ENCODE measurements around the gene GAREM1. TPM values are rescaled to one million over a fixed set of nuclear protein-coding genes. Genes with fewer than 3 reads are reported as not detected.

The GAREM1 gene
- total RNA-seq, 2 experiments from 2014 or later, result 0.18 TPM; not detected in 1

GRCh38 chr18:32446780-32447179, 23.9 kb downstream of the GAREM1 start:
- no peaks in the 10 kb centered on the region for H3K4me1 Mint-ChIP-seq
- no peak for DNase-seq
- no peaks in the 10 kb centered on the region for H3K9me3 Mint-ChIP-seq
- H3K4me3 Mint-ChIP-seq, result no peak overlapping the region
- H3K36me3 Mint-ChIP-seq (ENCODE audit: low read depth), result no peaks in the 10 kb centered on the region
- ChIA-PET POLR2A (no interaction called here), CTCF (no interaction called here)
- peaks cover 8% of the 10 kb centered on the region for H3K27me3 Mint-ChIP-seq
- H3K27ac Mint-ChIP-seq, result no peak overlapping the region

- ChIA-PET POLR2A (no interaction called here), CTCF (no interaction called here)
- Mint-ChIP-seq H3K4me3 (no peak overlapping the region), H3K27ac (no peak overlapping the region), H3K4me1 (no peaks in the 10 kb centered on the region), H3K36me3 (ENCODE audit: low read depth) (no peaks in the 10 kb centered on the region), H3K9me3 (no peaks in the 10 kb centered on the region), H3K27me3 (peaks cover 14% of the 10 kb centered on the region)
- no peak for DNase-seq
Observed at GRCh38 chr18:32445846-32446245, 24.8 kb downstream of the GAREM1 start.

GRCh38 chr18:32443706-32444215, 26.9 kb downstream of the GAREM1 start:
- Mint-ChIP-seq H3K36me3 (ENCODE audit: low read depth) (no peaks in the 10 kb centered on the region), H3K27ac (no peak overlapping the region), H3K4me3 (no peak overlapping the region), H3K4me1 (no peaks in the 10 kb centered on the region), H3K27me3 (peaks cover 14% of the 10 kb centered on the region), H3K9me3 (no peaks in the 10 kb centered on the region)
- ChIA-PET POLR2A (no interaction called here), CTCF (no interaction called here)
- no peak for DNase-seq

- H3K27me3 Mint-ChIP-seq, result peaks cover 14% of the 10 kb centered on the region
- ChIA-PET CTCF (no interaction called here), POLR2A (no interaction called here)
- H3K36me3 Mint-ChIP-seq (ENCODE audit: low read depth), result no peaks in the 10 kb centered on the region
- no peak for DNase-seq
- no peak overlapping the region for H3K4me3 Mint-ChIP-seq
- H3K9me3 Mint-ChIP-seq, result no peaks in the 10 kb centered on the region
- H3K27ac Mint-ChIP-seq, result no peak overlapping the region
- H3K4me1 Mint-ChIP-seq, result no peaks in the 10 kb centered on the region
Observed at GRCh38 chr18:32443033-32443705, 27.5 kb downstream of the GAREM1 start.

GRCh38 chr18:32442575-32442974, 28.1 kb downstream of the GAREM1 start:
- Mint-ChIP-seq H3K4me1 (no peaks in the 10 kb centered on the region), H3K9me3 (no peaks in the 10 kb centered on the region), H3K4me3 (no peak overlapping the region), H3K27ac (no peak overlapping the region), H3K36me3 (ENCODE audit: low read depth) (no peaks in the 10 kb centered on the region), H3K27me3 (peaks cover 14% of the 10 kb centered on the region)
- ChIA-PET POLR2A (no interaction called here), CTCF (no interaction called here)
- no peak for DNase-seq

- POLR2A ChIA-PET, result no interaction called here
- DNase-seq, result no peak
- Mint-ChIP-seq H3K4me3 (no peak overlapping the region), H3K4me1 (no peaks in the 10 kb centered on the region), H3K27me3 (peaks cover 14% of the 10 kb centered on the region), H3K27ac (no peak overlapping the region), H3K9me3 (no peaks in the 10 kb centered on the region), H3K36me3 (ENCODE audit: low read depth) (no peaks in the 10 kb centered on the region)
- CTCF ChIA-PET, result interaction anchor here (0.8 to 1.2 kb wide), 2 partner anchors 9 to 284 kb away, joined by 3 to 4 read pairs; no protein-coding TSS in a partner anchor
Observed at GRCh38 chr18:32441533-32441932, 29.1 kb downstream of the GAREM1 start.

GRCh38 chr18:32440518-32440917, 30.2 kb downstream of the GAREM1 start:
- H3K36me3 Mint-ChIP-seq (ENCODE audit: low read depth), result no peaks in the 10 kb centered on the region
- H3K27me3 Mint-ChIP-seq, result peaks cover 19% of the 10 kb centered on the region
- H3K9me3 Mint-ChIP-seq, result no peaks in the 10 kb centered on the region
- ChIA-PET POLR2A (no interaction called here), CTCF (interaction anchor here (1.2 kb wide), 1 partner anchor 111 kb away, joined by 4 read pairs; no protein-coding TSS in a partner anchor)
- H3K4me1 Mint-ChIP-seq, result no peaks in the 10 kb centered on the region
- no peak overlapping the region for H3K27ac Mint-ChIP-seq
- DNase-seq, result no peak
- no peak overlapping the region for H3K4me3 Mint-ChIP-seq

- no peak for DNase-seq
- H3K27me3 Mint-ChIP-seq, result peaks cover 19% of the 10 kb centered on the region
- no peaks in the 10 kb centered on the region for H3K36me3 Mint-ChIP-seq (ENCODE audit: low read depth)
- ChIA-PET POLR2A (no interaction called here), CTCF (interaction anchor here (0.7 to 1.2 kb wide), 3 partner anchors 30 to 122 kb away, joined by 3 to 4 read pairs (median 3); no protein-coding TSS in a partner anchor)
- H3K27ac Mint-ChIP-seq, result no peak overlapping the region
- H3K4me1 Mint-ChIP-seq, result no peaks in the 10 kb centered on the region
- no peak overlapping the region for H3K4me3 Mint-ChIP-seq
- no peaks in the 10 kb centered on the region for H3K9me3 Mint-ChIP-seq
Observed at GRCh38 chr18:32439802-32440201, 30.9 kb downstream of the GAREM1 start.

- CTCF ChIA-PET, result interaction anchor here (0.7 to 1.2 kb wide), 3 partner anchors 31 to 122 kb away, joined by 3 to 4 read pairs (median 3); no protein-coding TSS in a partner anchor
- Mint-ChIP-seq H3K4me1 (no peaks in the 10 kb centered on the region), H3K4me3 (no peak overlapping the region), H3K9me3 (no peaks in the 10 kb centered on the region), H3K27me3 (peaks cover 17% of the 10 kb centered on the region), H3K27ac (no peak overlapping the region), H3K36me3 (ENCODE audit: low read depth) (no peaks in the 10 kb centered on the region)
- no peak for DNase-seq
- POLR2A ChIA-PET, result no interaction called here
Observed at GRCh38 chr18:32439241-32439640, 31.4 kb downstream of the GAREM1 start.

- no peak for DNase-seq
- no peaks in the 10 kb centered on the region for H3K9me3 Mint-ChIP-seq
- no peaks in the 10 kb centered on the region for H3K4me1 Mint-ChIP-seq
- POLR2A ChIA-PET, result no interaction called here
- H3K27ac Mint-ChIP-seq, result no peak overlapping the region
- H3K4me3 Mint-ChIP-seq, result no peak overlapping the region
- no peaks in the 10 kb centered on the region for H3K36me3 Mint-ChIP-seq (ENCODE audit: low read depth)
- peaks cover 12% of the 10 kb centered on the region for H3K27me3 Mint-ChIP-seq
- CTCF ChIA-PET, result no interaction called here
Observed at GRCh38 chr18:32438173-32438572, 32.5 kb downstream of the GAREM1 start.

GRCh38 chr18:32437100-32437834, 33.4 kb downstream of the GAREM1 start:
- Mint-ChIP-seq H3K27me3 (peaks cover 16% of the 10 kb centered on the region), H3K9me3 (no peaks in the 10 kb centered on the region), H3K4me1 (no peaks in the 10 kb centered on the region), H3K36me3 (ENCODE audit: low read depth) (no peaks in the 10 kb centered on the region), H3K27ac (no peak overlapping the region), H3K4me3 (no peak overlapping the region)
- ChIA-PET POLR2A (no interaction called here), CTCF (no interaction called here)
- DNase-seq, result no peak

GRCh38 chr18:32435631-32436500, 34.8 kb downstream of the GAREM1 start:
- H3K4me3 Mint-ChIP-seq, result no peak overlapping the region
- no peaks in the 10 kb centered on the region for H3K4me1 Mint-ChIP-seq
- H3K27ac Mint-ChIP-seq, result no peak overlapping the region
- peaks cover 3% of the 10 kb centered on the region for H3K9me3 Mint-ChIP-seq
- peaks cover 10% of the 10 kb centered on the region for H3K27me3 Mint-ChIP-seq
- CTCF ChIA-PET, result no interaction called here
- POLR2A ChIA-PET, result no interaction called here
- H3K36me3 Mint-ChIP-seq (ENCODE audit: low read depth), result no peaks in the 10 kb centered on the region
- DNase-seq, result no peak

GRCh38 chr18:32431753-32432152, 38.9 kb downstream of the GAREM1 start:
- no peak overlapping the region for H3K27ac Mint-ChIP-seq
- peaks cover 17% of the 10 kb centered on the region for H3K27me3 Mint-ChIP-seq
- H3K4me1 Mint-ChIP-seq, result no peaks in the 10 kb centered on the region
- CTCF ChIA-PET, result no interaction called here
- POLR2A ChIA-PET, result no interaction called here
- no peak for DNase-seq
- no peak overlapping the region for H3K4me3 Mint-ChIP-seq
- H3K9me3 Mint-ChIP-seq, result peaks cover 3% of the 10 kb centered on the region
- no peaks in the 10 kb centered on the region for H3K36me3 Mint-ChIP-seq (ENCODE audit: low read depth)

Data from activated CD4-positive, alpha-beta memory T cell treated with anti-CD3 and anti-CD28 coated beads, Interleukin-2, amount 10 ng/mL, durations not matched to agents 7 days and 5 days (primary cell).